Activated gamma-delta T cell (primary cell): ENCODE results near the gene HOXB3.

Experiments
- DNase-seq: peaks from one replicate; lab custom pipeline; 2025; lab: John Stamatoyannopoulos, UW

The HOXB3 gene

GRCh38 chr17:48556576-48557401 is 33.3 kb downstream of the HOXB3 start:
- no peak for DNase-seq

GRCh38 chr17:48556229-48556575 is 33.8 kb downstream of the HOXB3 start:
- DNase-seq, result no peak

- DNase-seq, result no peak
These were observed 34.5 kb downstream of the HOXB3 start for GRCh38 chr17:48555258-48556228.

- DNase-seq, result no peak
These were observed 35.4 kb downstream of the HOXB3 start for GRCh38 chr17:48554412-48555257.

- no peak for DNase-seq
These were observed 36.2 kb downstream of the HOXB3 start for GRCh38 chr17:48553826-48554225.

GRCh38 chr17:48553190-48553547 is 36.9 kb downstream of the HOXB3 start:
- no peak for DNase-seq

GRCh38 chr17:48552466-48553189 is 37.4 kb downstream of the HOXB3 start:
- no peak for DNase-seq

- DNase-seq, result no peak
These were observed 38.2 kb downstream of the HOXB3 start for GRCh38 chr17:48551596-48552465.

- no peak for DNase-seq
These were observed 38.9 kb downstream of the HOXB3 start for GRCh38 chr17:48551214-48551555.

- no peak for DNase-seq
These were observed 39.4 kb downstream of the HOXB3 start for GRCh38 chr17:48550502-48551213.

GRCh38 chr17:48549914-48550501 is 40.0 kb downstream of the HOXB3 start:
- DNase-seq, result no peak

- DNase-seq, result no peak
These were observed 40.8 kb downstream of the HOXB3 start for GRCh38 chr17:48549281-48549630.

GRCh38 chr17:48548523-48549280 is 41.3 kb downstream of the HOXB3 start:
- DNase-seq, result no peak

GRCh38 chr17:48547808-48548522 is 42.1 kb downstream of the HOXB3 start:
- no peak for DNase-seq

- no peak for DNase-seq
These were observed 42.9 kb downstream of the HOXB3 start for GRCh38 chr17:48546924-48547807.

GRCh38 chr17:48546137-48546923 is 43.7 kb downstream of the HOXB3 start:
- no peak for DNase-seq
